ENCODE results near the gene P2RY6. TPM values are rescaled to one million over a fixed set of nuclear protein-coding genes. Genes with fewer than 3 reads are reported as not detected.
A peak's percentile ranks its signal among the peaks of the same experiment; 100 is the strongest.

The P2RY6 gene
- total RNA-seq, 2 experiments from 2014 or later, result not detected

DNA sequence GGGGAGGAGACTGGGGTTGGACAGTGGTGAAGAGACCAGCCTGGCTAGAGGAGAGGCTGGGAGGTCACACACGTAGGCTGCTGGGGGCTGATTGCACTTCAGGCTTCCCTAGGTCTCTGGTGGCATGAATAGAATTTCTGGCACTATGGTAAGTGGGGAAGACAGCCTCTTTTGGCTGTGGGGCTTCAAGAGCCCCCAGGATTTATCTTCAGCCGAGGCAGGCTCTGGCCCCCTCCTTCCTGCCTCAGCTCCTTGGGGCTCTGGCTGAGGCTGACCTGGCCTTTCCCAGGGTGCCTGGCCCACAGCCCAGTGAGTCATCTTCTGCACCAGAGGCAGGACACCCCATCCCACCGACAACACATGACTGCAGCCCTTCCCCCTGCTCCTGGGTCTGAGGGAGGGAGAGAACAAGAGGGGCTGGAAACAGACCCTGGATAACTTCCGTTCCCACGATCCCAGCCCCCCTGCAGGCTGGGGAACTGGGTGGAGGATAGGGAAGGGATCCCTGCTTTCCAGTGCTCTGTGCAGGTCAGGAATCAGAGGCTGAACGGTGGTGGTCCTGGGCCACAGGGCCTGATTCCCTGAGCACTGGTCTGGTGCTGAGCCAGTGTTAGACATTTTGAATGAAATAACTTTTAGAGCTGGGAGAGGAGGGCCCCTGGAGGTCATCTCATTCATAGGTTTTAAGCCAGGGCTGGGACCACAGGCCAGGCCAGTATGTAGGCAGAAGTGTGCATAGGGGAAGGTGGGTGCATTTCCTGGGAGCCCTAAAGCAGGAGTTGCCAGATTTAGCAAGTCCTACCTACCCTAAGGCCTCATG lies 62.5 kb downstream of the P2RY6 start:
- Mint-ChIP-seq H3K27me3 (no peaks in the 10 kb centered on the region), H3K4me1 (ENCODE audit: low read depth) (no peaks in the 10 kb centered on the region), H3K4me3 (no peak overlapping the region), H3K9me3 (no peaks in the 10 kb centered on the region), H3K27ac (no peak overlapping the region), H3K36me3 (ENCODE audit: low read depth) (no peaks in the 10 kb centered on the region)
- POLR2A ChIA-PET, result interaction anchor here (0.7 kb wide), 1 partner anchor 27 kb away, joined by 3 read pairs; the partner anchor contains the start of gene ARHGEF17
- intact Hi-C loops (cut with micrococcal nuclease), result loop anchor here (5.0 kb wide), 1 partner anchor 37 kb away; no protein-coding TSS in a partner anchor
- TF ChIP-seq CTCF (IDR thresholded peaks at IDR 0.05), result no peak
- ATAC-seq (no peak), DNase-seq (no peak)
- CTCF ChIA-PET, result interaction anchor here (0.7 to 6.2 kb wide), 33 partner anchors 7 to 354 kb away, joined by 3 to 123 read pairs (median 5); partner anchors contain the start of gene ARHGEF17

DNA sequence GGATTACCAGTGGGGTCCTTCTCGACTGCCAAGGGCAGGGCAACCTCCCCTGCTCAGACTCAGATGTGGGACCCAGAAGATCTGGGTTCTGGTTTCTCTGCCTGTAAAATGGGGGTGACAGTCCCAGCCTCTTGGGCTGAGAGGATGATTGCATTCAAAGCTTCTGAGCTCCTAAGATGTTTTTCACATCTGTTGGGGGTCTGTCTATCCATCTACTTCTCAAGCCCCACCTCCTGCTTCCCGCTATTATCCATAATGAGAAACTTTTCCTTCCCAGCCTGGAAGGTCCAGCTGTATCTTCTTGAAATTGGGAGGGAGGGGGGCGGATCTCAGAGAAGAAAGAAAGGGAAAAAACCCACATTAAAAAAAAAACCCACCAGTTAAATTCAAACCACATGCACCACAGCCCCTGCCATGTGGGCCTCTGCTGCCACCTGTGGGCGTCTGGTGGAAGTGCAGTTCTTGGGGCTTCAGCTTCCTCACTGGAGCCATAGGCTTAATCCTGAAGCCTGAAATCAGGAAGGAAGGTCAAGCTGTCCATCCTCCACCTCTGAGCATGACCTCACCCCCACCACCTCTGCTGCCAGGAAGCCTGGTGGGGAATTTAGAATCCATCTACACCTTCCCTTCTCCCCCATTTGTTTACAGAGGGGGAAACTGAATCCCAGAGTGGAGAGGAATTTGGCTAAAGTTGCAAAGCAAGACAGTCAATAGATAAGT lies 63.2 kb downstream of the P2RY6 start:
- no peaks in the 10 kb centered on the region for H3K36me3 Mint-ChIP-seq (ENCODE audit: low read depth)
- peak; percentile 100 for TF ChIP-seq CTCF (IDR thresholded peaks at IDR 0.05)
- ATAC-seq (peak; percentile 83), DNase-seq (peak; percentile 81)
- CTCF ChIA-PET, result interaction anchor here (0.7 to 6.2 kb wide), 41 partner anchors 8 to 355 kb away, joined by 3 to 123 read pairs (median 4); partner anchors contain the start of gene ARHGEF17
- no peak overlapping the region for H3K4me3 Mint-ChIP-seq
- intact Hi-C loops (cut with micrococcal nuclease), result loop anchor here (5.0 kb wide), 1 partner anchor 38 kb away; no protein-coding TSS in a partner anchor
- POLR2A ChIA-PET, result interaction anchor here (0.7 to 1.4 kb wide), 3 partner anchors 28 kb away, joined by 3 to 4 read pairs (median 4); partner anchors contain the start of gene ARHGEF17
- no peaks in the 10 kb centered on the region for H3K4me1 Mint-ChIP-seq (ENCODE audit: low read depth)
- H3K27me3 Mint-ChIP-seq, result no peaks in the 10 kb centered on the region
- no peaks in the 10 kb centered on the region for H3K9me3 Mint-ChIP-seq
- H3K27ac Mint-ChIP-seq, result no peak overlapping the region

GRCh38 chr11:73337846-73338245 lies 65.7 kb downstream of the P2RY6 start:
- Mint-ChIP-seq H3K27me3 (no peaks in the 10 kb centered on the region), H3K36me3 (ENCODE audit: low read depth) (no peaks in the 10 kb centered on the region), H3K9me3 (no peaks in the 10 kb centered on the region), H3K4me1 (ENCODE audit: low read depth) (no peaks in the 10 kb centered on the region), H3K4me3 (no peak overlapping the region), H3K27ac (no peak overlapping the region)
- ATAC-seq (no peak), DNase-seq (no peak)
- ChIA-PET CTCF (interaction anchor here (0.6 to 6.2 kb wide), 8 partner anchors 11 to 48 kb away, joined by 3 to 123 read pairs (median 5); partner anchors contain the start of gene ARHGEF17), POLR2A (interaction anchor here (1.1 kb wide), 1 partner anchor 22 kb away, joined by 3 read pairs; no protein-coding TSS in a partner anchor)
- no peak for TF ChIP-seq CTCF (IDR thresholded peaks at IDR 0.05)
- intact Hi-C loops (cut with micrococcal nuclease), result loop anchor here (2.0 to 5.0 kb wide), 2 partner anchors 31 to 41 kb away; no protein-coding TSS in a partner anchor

DNA sequence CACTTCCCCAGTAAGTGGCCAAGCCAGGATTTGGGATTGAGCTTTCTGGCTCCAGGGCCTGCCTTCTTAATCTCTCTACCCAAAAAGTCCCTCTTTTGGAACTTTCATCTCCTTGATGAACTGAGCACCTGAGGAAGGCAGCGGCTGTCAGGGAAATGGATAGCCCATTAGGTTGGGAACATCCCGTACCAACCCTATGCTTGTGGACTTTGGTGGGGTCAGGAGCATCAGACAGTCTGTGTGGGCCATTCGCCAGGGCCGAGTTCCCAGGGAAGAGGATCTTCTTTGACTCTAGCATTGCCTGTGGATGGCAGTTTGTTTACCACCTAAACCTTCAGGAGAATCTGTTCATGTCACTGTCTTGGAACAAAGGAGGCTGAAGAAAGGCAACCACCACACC lies 66.1 kb downstream of the P2RY6 start:
- H3K4me1 Mint-ChIP-seq (ENCODE audit: low read depth), result no peaks in the 10 kb centered on the region

More for the DNA sequence above, 66.1 kb downstream of the P2RY6 start:
- CTCF ChIA-PET, result interaction anchor here (0.7 to 6.2 kb wide), 6 partner anchors 13 to 48 kb away, joined by 3 to 123 read pairs (median 20); partner anchors contain the start of gene ARHGEF17
- no peak overlapping the region for H3K4me3 Mint-ChIP-seq
- no peaks in the 10 kb centered on the region for H3K36me3 Mint-ChIP-seq (ENCODE audit: low read depth)
- intact Hi-C loops (cut with micrococcal nuclease), result loop anchor here (5.0 kb wide), 1 partner anchor 41 kb away; no protein-coding TSS in a partner anchor
- no peaks in the 10 kb centered on the region for H3K27me3 Mint-ChIP-seq
- H3K27ac Mint-ChIP-seq, result no peak overlapping the region
- no peaks in the 10 kb centered on the region for H3K9me3 Mint-ChIP-seq
- POLR2A ChIA-PET, result interaction anchor here (1.1 kb wide), 1 partner anchor 22 kb away, joined by 3 read pairs; no protein-coding TSS in a partner anchor
- DNase-seq, result no peak
- ATAC-seq, result no peak
- no peak for TF ChIP-seq CTCF (IDR thresholded peaks at IDR 0.05)
